Calu3 (cell line): ENCODE data around the gene KIAA1614. TPM values are rescaled to one million over a fixed set of nuclear protein-coding genes. Genes with fewer than 3 reads are reported as not detected.

ENCODE experiments used
- BruUV-seq: library from RNA; stranded (reverse); fragments of 400-500 nt; replicated peaks from 2 replicates; lab custom pipeline; 2021; lab: Mats Ljungman, UMichigan
- CTCF ChIA-PET: fragments of 300-600 bp; sonication (Branson Sonifier 250); formaldehyde crosslinking; loops from one replicate; lab custom pipeline; 2022; ENCODE audit warnings: antibody characterized with exemption; lab: Charles Lee
- DNase-seq: peaks from one replicate; pipeline ENCODE4 v3.0.0; 2022
- H3K27ac Mint-ChIP-seq: one replicate; pipeline ENCODE4 v1.8.0; 2022; ENCODE audit warnings: mixed read lengths; ENCODE audit not compliant: unreplicated experiment
- H3K27me3 Mint-ChIP-seq: one replicate; pipeline ENCODE4 v1.8.0; 2022; ENCODE audit warnings: mixed read lengths; ENCODE audit not compliant: unreplicated experiment
- H3K36me3 Mint-ChIP-seq: one replicate; pipeline ENCODE4 v1.8.0; 2022; ENCODE audit warnings: mild to moderate bottlenecking, moderate library complexity, mixed read lengths; ENCODE audit not compliant: insufficient read depth, unreplicated experiment
- H3K4me1 Mint-ChIP-seq: one replicate; pipeline ENCODE4 v1.8.0; 2022; ENCODE audit warnings: mild to moderate bottlenecking, low read depth, mixed read lengths; ENCODE audit not compliant: unreplicated experiment
- H3K4me3 Mint-ChIP-seq: one replicate; pipeline ENCODE4 v1.8.0; 2022; ENCODE audit warnings: mild to moderate bottlenecking, low read depth, moderate library complexity, mixed read lengths; ENCODE audit not compliant: unreplicated experiment
- H3K9me3 Mint-ChIP-seq: one replicate; pipeline ENCODE4 v1.8.0; 2022; ENCODE audit warnings: low read depth, mixed read lengths; ENCODE audit not compliant: unreplicated experiment
- intact Hi-C: fragments of 100-400 bp; cut with micrococcal nuclease; formaldehyde crosslinking; loops from one replicate; pipeline ENCODE4 v1.10.0; 2022; ENCODE audit not compliant: unreplicated experiment
- total RNA-seq: library from RNA; stranded (reverse); gene quantifications from 2 replicates; pipeline ENCODE4 v1.2.3, GENCODE V29; 2022
- TF ChIP-seq, protein P1 (sequence below): fragments of 200-600 bp; IDR thresholded peaks from one replicate; pipeline ENCODE4 v1.8.0; 2022; ENCODE audit warnings: antibody characterized with exemption; ENCODE audit not compliant: unreplicated experiment

The KIAA1614 gene
- total RNA-seq, 1 experiment from 2014 or later = 0.19 TPM

DNA sequence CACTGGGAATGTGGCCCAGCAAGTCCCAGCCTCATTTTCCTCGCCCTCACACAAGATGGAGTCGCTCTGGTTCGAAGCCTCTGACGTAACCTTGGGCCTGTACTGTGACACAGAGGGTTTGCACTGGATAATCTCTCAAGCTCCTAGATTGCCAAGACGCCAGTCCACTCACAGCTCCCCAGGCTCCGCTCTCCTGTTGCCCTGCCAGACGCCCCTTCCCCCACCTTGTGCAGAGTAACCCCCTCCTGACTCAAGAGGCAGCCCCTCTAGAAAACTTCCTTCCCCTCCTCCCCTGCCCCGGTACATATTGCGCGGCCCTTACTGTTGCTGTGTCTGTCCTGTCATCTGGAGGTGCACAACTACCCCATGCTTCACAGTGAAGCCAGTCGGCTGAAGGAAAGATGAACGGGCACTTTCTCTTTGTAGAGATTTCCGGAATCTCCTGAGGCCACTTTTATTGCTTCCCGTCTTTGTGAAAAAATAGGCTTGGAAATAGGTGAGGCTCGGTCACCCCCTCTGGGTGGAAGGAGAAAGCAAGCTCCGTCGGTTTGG lies 981 bp upstream of the KIAA1614 start:
- DNase-seq = no peak
- Mint-ChIP-seq H3K9me3 (no peaks in the 10 kb centered on the region), H3K4me3 (peak overlapping the region; percentile 66), H3K27ac (no peak overlapping the region), H3K27me3 (peaks cover 43% of the 10 kb centered on the region), H3K36me3 (peaks cover 4% of the 10 kb centered on the region), H3K4me1 (peaks cover 17% of the 10 kb centered on the region)
- CTCF ChIA-PET = no interaction called here
- no TSS peak for BruUV-seq
- intact Hi-C loops = no loop called here
- TF ChIP-seq, protein P1, sequence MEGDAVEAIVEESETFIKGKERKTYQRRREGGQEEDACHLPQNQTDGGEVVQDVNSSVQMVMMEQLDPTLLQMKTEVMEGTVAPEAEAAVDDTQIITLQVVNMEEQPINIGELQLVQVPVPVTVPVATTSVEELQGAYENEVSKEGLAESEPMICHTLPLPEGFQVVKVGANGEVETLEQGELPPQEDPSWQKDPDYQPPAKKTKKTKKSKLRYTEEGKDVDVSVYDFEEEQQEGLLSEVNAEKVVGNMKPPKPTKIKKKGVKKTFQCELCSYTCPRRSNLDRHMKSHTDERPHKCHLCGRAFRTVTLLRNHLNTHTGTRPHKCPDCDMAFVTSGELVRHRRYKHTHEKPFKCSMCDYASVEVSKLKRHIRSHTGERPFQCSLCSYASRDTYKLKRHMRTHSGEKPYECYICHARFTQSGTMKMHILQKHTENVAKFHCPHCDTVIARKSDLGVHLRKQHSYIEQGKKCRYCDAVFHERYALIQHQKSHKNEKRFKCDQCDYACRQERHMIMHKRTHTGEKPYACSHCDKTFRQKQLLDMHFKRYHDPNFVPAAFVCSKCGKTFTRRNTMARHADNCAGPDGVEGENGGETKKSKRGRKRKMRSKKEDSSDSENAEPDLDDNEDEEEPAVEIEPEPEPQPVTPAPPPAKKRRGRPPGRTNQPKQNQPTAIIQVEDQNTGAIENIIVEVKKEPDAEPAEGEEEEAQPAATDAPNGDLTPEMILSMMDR = no peak

DNA sequence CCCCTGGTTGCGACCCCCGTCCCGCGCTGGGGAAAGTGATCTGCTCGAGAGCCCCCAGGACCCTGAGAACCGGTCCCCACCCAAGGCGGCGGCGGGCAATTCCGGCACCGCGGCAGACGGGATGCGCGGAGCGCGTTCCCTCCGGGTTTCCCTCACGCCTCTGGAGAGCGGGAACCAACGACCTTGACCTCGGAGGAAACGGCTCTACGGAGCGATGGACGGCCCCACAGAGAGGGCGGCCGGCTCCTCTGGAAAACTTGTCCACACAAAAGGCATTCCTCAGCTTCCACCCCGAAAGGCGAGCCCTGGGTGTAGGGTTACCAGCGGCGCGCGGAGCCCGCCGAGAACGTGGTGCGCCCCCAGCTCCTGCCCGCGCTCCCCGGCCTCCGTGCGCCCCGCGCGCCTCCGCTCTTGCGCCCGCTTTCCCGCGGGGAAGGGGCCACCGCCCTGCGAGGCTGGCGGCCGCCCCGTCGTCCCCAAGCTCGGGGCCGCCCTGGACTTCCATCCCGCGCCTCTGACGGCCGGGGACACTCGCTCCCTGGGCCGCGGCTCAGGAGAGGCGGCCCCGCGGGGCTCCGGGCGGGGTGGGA lies 391 bp upstream of the KIAA1614 start:
- peaks cover 48% of the 10 kb centered on the region for H3K27me3 Mint-ChIP-seq
- peaks cover 17% of the 10 kb centered on the region for H3K4me1 Mint-ChIP-seq
- no peak overlapping the region for H3K27ac Mint-ChIP-seq
- no peaks in the 10 kb centered on the region for H3K9me3 Mint-ChIP-seq
- peak overlapping the region; percentile 66 for H3K4me3 Mint-ChIP-seq
- H3K36me3 Mint-ChIP-seq = peaks cover 4% of the 10 kb centered on the region
- intact Hi-C loops = no loop called here
- CTCF ChIA-PET = no interaction called here
- no TSS peak for BruUV-seq
- peak; percentile 13 for DNase-seq
- TF ChIP-seq, protein P1 = no peak

DNA sequence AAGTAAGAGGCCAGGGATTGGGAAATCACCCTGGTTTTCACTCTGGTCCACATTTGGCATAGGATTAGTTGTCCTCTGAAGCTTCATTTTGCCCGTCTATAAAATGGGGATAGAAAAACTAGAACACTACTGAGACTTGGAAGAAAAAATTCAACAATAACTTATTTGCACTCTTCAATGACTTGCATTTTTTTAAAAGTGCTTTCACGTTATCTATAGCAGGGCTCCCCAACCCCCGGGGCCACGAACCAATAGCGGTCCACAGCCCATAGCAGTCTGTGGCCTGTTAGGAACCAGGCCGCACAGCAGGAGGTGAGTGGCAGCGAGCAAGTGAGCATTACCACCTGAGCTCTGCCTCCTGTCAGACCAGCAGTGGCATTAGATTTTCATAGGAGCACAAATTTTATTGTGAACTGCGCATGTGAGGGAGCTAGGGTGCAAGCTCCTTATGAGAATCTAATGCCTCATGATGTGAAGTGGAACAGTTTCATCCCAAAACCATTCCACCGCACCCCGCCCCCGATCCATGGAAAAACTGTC lies 2.8 kb downstream of the KIAA1614 start:
- no peaks in the 10 kb centered on the region for H3K9me3 Mint-ChIP-seq
- TF ChIP-seq, protein P1 = no peak
- peaks cover 7% of the 10 kb centered on the region for H3K4me1 Mint-ChIP-seq
- H3K4me3 Mint-ChIP-seq = no peak overlapping the region
- peaks cover 4% of the 10 kb centered on the region for H3K36me3 Mint-ChIP-seq
- no peak overlapping the region for H3K27ac Mint-ChIP-seq
- peaks cover 56% of the 10 kb centered on the region for H3K27me3 Mint-ChIP-seq
- BruUV-seq = no TSS peak
- no peak for DNase-seq
- CTCF ChIA-PET = no interaction called here
- intact Hi-C loops = no loop called here

DNA sequence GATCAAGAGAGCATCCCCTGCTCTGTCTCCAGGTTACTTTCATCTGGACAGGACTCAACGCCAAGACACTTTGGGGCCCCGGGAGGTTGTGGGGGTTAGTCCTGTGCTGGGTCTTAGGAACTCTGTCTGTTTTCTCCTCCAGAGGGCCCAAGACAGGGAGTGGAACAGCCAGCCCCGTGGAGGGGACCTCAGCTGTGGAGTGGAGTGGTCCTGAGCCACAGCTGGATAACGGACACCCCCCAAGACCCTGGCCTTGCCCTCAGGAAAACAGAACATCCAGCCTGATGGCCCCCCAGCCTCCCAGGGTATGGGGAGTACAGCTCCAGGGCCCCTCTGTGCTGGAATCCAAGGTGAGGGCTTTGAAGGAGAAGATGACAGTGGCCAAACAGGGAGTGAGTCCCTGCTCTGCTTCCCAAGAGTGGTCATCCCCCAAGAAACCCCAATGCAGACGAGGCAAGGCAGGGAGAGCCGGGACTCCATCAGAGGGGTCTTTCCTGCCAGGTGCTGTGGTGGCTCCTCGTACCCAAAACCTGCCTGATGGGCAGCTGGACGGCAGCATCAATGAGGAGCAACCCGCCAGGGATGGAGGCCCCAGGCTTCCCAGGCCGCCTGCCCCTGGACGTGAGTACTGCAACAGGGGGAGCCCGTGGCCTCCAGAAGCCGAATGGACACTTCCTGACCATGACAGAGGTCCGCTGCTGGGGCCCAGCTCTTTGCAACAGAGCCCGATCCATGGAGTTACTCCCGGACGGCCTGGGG lies 3.5 kb downstream of the KIAA1614 start:
- Mint-ChIP-seq H3K9me3 (no peaks in the 10 kb centered on the region), H3K36me3 (peaks cover 4% of the 10 kb centered on the region), H3K27me3 (peaks cover 58% of the 10 kb centered on the region), H3K27ac (no peak overlapping the region), H3K4me1 (peaks cover 7% of the 10 kb centered on the region), H3K4me3 (no peak overlapping the region)
- intact Hi-C loops = no loop called here
- no peak for DNase-seq
- TF ChIP-seq, protein P1 = no peak
- CTCF ChIA-PET = no interaction called here
- BruUV-seq = no TSS peak
